Cardiac muscle cell (in vitro differentiated cells and primary cell): ENCODE measurements around the gene ZCCHC12. TPM values are rescaled to one million over a fixed set of nuclear protein-coding genes. Genes with fewer than 3 reads are reported as not detected.
"Not testable (repeated sequence)": the region's sequence is repeated elsewhere in the genome, so short reads cannot be mapped to it uniquely, and the experiment has no call there.

Experiments used
- DNase-seq, 2 donors: peaks; one replicate each; pipeline versions ENCODE4 v3.0.0 to v3.0.0-alpha.2; 2010 to 2017; ENCODE audit warnings: low read depth in 1 of 2, low spot score in 1 of 2
- H3K27ac ChIP-seq: fragments of 200-600 bp; sonication (generic); 2 replicates; pipeline ENCODE4 v1.5.1; 2016
- H3K27me3 ChIP-seq: fragments of 200-600 bp; sonication (generic); 2 replicates; pipeline ENCODE4 v1.6.0; 2016; ENCODE audit warnings: control low read depth
- H3K36me3 ChIP-seq: fragments of 200-600 bp; sonication (generic); 2 replicates; pipeline ENCODE4 v1.5.1; 2016; ENCODE audit warnings: control low read depth
- H3K4me1 ChIP-seq: fragments of 200-600 bp; sonication (generic); 2 replicates; pipeline ENCODE4 v1.8.1; 2017; ENCODE audit warnings: low read depth, mild to moderate bottlenecking, mixed run types
- H3K4me3 ChIP-seq: fragments of 200-600 bp; sonication (generic); 2 replicates; pipeline ENCODE4 v1.5.1; 2016; ENCODE audit warnings: mild to moderate bottlenecking
- H3K9me3 ChIP-seq: fragments of 200-600 bp; sonication (generic); 2 replicates; pipeline ENCODE4 v1.5.1; 2017; ENCODE audit warnings: low read depth, mild to moderate bottlenecking, control low read depth
- polyA plus RNA-seq: library from polyadenylated mRNA; unstranded; fragments of >200 nt; fragmentation: Nextera tagmentation; extraction: Ambion mirVana; gene quantifications from 2 replicates; pipeline ENCODE4 v1.2.1, GENCODE V29; 2016
- total RNA-seq: library from RNA; depleted of rRNA; stranded (reverse); fragments of >200 nt; gene quantifications from 2 replicates; pipeline ENCODE4 v1.2.3, GENCODE V29; 2016
- TF ChIP-seq, protein P1 (sequence below): IDR thresholded peaks from 2 replicates; pipeline ENCODE4 v1.5.1; 2012; ENCODE audit warnings: low read depth, mild to moderate bottlenecking, low read length

ZCCHC12 gene
- total and polyA plus RNA-seq, 2 experiments from 2014 or later, result 1.1 to 2.5 TPM

DNA sequence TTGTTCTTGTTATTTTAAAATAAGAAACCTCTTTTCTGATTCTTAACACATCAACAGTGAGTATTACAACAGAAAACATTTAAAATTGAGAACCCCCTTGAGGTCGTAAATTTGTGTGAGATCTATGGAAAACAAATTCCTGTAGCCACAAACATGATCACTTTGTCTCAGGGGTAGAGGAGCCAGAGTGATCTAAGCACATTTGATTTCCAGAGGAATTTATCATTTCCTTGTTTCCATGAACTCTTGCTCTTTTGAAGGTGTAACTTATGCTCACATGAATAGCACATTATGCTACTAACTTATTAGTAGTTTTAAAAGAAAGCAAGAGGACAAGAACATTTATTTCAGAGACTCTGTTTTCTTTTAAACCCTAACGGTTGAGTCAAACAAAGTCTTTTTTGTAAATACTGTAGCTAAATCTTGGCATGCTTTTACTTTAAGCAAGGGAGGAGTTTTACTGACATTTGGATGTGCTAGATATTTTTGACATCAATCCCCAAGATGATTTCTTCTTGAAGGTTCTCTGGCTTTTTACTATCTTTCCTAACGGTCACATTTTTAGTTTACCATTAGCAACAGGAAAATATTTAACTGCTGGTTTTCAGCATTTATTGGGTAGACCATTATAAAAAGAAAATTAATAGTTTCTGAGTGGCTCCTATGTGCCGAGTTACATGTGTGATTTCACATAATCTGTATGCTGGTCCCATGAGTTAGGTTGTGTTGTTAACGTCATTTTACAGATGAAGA, 27.9 kb upstream of the ZCCHC12 start:
- Histone ChIP-seq H3K36me3 (no peaks in the 10 kb centered on the region), H3K4me3 (no peak overlapping the region), H3K27ac (no peak overlapping the region), H3K9me3 (no peaks in the 10 kb centered on the region), H3K4me1 (no peaks in the 10 kb centered on the region), H3K27me3 (no peaks in the 10 kb centered on the region)
- TF ChIP-seq, protein P1, sequence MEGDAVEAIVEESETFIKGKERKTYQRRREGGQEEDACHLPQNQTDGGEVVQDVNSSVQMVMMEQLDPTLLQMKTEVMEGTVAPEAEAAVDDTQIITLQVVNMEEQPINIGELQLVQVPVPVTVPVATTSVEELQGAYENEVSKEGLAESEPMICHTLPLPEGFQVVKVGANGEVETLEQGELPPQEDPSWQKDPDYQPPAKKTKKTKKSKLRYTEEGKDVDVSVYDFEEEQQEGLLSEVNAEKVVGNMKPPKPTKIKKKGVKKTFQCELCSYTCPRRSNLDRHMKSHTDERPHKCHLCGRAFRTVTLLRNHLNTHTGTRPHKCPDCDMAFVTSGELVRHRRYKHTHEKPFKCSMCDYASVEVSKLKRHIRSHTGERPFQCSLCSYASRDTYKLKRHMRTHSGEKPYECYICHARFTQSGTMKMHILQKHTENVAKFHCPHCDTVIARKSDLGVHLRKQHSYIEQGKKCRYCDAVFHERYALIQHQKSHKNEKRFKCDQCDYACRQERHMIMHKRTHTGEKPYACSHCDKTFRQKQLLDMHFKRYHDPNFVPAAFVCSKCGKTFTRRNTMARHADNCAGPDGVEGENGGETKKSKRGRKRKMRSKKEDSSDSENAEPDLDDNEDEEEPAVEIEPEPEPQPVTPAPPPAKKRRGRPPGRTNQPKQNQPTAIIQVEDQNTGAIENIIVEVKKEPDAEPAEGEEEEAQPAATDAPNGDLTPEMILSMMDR, result no peak
- DNase-seq, result peak in 1 of 2 donors; percentile 9

DNA sequence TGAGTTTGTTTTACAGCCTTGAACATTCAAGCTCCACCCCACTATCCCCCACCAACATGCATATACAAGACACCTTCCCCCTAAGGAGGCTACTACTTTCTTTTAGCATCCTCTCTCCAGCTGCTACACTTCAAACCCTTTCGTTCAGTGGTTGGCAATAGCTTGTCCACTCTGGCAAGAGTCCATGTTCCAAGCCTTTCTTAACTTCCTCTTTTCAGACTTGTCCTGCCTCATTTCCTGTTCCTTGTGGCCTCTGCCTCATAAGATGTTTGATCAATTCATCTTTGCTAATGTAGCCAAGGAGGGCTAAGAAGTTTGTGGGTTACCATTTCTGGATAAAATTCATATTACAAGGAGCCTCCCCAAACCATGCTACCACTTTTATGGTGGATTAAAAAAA, 20.8 kb upstream of the ZCCHC12 start:
- TF ChIP-seq, protein P1, result no peak
- DNase-seq, result peak in 1 of 2 donors; percentile 80

DNA sequence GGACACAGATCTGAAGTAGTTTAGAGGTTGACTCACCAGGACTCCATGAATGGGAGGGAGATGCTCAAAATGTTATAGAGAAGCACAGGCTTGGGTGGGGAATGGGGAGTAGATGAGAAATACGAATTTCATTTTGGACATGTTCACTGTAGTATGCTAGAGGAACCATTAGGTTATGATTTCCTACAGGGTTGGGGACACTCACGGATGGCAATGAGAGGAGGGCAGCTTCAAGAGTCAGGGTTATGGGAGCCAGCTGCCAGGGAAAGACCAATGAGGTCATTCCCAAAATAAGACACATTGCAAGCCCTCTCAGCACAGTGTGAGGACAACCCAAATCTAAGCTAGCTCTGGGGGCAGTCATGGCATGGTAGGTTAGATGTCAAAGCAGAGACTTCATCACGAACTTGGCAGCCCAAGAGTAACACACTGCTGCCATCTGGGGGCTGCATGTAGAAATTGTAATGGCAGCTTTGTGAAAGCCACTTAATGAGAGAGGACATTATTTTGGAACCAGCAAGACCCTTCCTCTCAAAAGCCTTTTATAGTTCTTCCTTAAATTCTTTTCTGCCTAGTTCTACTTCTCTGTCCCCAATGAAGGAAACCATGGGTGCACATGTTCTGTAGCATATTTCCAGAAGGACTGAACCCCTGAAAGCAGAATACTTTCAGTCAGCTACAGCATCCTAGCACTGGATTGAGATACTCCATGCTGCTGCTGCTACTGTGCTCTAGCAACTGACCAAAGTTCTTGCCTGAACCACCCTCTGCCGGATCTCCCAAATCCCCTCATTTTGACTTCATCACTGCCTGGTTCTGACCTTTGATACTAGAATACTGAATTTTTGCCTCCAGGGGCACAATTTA, 16.2 kb upstream of the ZCCHC12 start:
- H3K4me3 ChIP-seq, result no peak overlapping the region
- peak; percentile 52 to 68 for DNase-seq
- no peaks in the 10 kb centered on the region for H3K4me1 ChIP-seq
- H3K36me3 ChIP-seq, result no peaks in the 10 kb centered on the region
- H3K9me3 ChIP-seq, result no peaks in the 10 kb centered on the region
- H3K27me3 ChIP-seq, result no peaks in the 10 kb centered on the region
- no peak overlapping the region for H3K27ac ChIP-seq
- TF ChIP-seq, protein P1, result peak; percentile 61

More for the DNA sequence above, 20.8 kb upstream of the ZCCHC12 start:
- Histone ChIP-seq H3K4me3 (no peak overlapping the region), H3K9me3 (no peaks in the 10 kb centered on the region), H3K27ac (no peak overlapping the region), H3K36me3 (no peaks in the 10 kb centered on the region), H3K4me1 (no peaks in the 10 kb centered on the region), H3K27me3 (no peaks in the 10 kb centered on the region)

DNA sequence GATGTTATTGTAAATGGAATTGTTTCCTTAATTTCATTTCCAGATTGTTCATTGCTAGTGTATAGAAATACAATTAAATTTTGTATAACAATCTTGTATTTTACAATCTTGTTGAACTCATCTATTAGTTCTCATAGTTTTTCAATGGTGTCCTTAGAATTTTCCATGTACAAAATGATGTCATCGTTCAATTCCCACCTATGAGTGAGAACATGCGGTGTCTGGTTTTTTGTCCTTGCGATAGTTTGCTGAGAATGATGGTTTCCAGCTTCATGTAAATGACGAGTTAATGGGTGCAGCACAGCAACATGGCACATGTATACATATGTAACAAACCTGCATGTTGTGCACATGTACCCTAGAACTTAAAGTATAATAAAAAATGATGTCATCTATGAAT, 6.4 kb upstream of the ZCCHC12 start:
- H3K4me3 ChIP-seq, DNase-seq, H3K9me3 ChIP-seq, H3K4me1 ChIP-seq, H3K27me3 ChIP-seq, H3K36me3 ChIP-seq, H3K27ac ChIP-seq: not testable (repeated sequence)

DNA sequence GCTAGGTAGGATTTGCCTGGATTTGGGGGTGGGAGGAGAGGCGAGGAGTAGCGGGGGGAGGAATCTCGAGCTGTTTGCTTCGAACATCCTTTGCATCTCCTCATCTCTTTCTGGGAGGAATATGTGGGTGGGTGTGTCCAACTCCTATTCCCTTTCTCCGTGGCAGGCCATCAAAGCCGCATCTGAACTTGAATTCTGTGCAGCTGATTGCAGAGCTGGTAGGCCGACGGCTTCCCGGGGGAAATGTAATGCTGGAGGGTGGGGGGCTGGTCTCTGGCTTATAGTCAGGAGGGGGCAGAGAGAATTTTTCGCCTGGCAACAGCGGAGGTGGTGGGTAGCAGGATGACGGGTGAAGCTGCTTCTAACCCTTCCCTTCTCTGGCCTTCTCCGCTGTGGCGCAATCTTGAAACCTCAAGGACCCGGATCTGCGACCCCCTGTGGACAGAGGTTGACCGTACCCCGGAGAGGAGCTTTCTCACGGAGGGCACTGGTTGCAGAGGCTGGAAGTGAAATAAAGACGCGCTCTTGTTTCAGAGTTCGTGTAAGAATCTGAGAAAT, 628 bp downstream of the ZCCHC12 start:
- H3K27ac ChIP-seq, result no peak overlapping the region
- no peaks in the 10 kb centered on the region for H3K9me3 ChIP-seq
- H3K4me3 ChIP-seq, result peak overlapping the region; percentile 21
- DNase-seq, result peak in 1 of 2 donors; percentile 40
- TF ChIP-seq, protein P1, result no peak
- H3K36me3 ChIP-seq, result no peaks in the 10 kb centered on the region
- H3K4me1 ChIP-seq, result no peaks in the 10 kb centered on the region
- peaks cover 51% of the 10 kb centered on the region for H3K27me3 ChIP-seq
